Body of pancreas (tissue), 4 donors: ENCODE data around the gene MEX3A. TPM values are rescaled to one million over a fixed set of nuclear protein-coding genes. Genes with fewer than 3 reads are reported as not detected.

Experiments
- ATAC-seq: fragments of 150-250 bp; one replicate; pipeline ENCODE4 v1.9.1; 2016
- DNase-seq, 4 donors: peaks; one replicate each; pipeline ENCODE4 v3.0.0-alpha.2; 2019
- H3K27ac ChIP-seq, 4 donors: fragments of 200-600 bp; sonication (generic); 1 replicate in 3 of 4; 2 replicates in 1 of 4; pipeline versions ENCODE4 v1.5.1 to v1.6.1; 2016 to 2019; ENCODE audit warnings: mild to moderate bottlenecking in 1 of 4, mixed read lengths in 1 of 4, moderate library complexity in 1 of 4
- H3K27me3 ChIP-seq, 2 donors: fragments of 200-600 bp; sonication (generic); one replicate each; pipeline ENCODE4 v1.6.0; 2016; ENCODE audit warnings: mild to moderate bottlenecking in 1 of 2
- H3K36me3 ChIP-seq, 2 donors: fragments of 200-600 bp; sonication (generic); replicated peaks in 1 of 2; 2 replicates each; pipeline ENCODE4 v1.5.1; 2016; ENCODE audit warnings: low read depth in 2 of 2; ENCODE audit not compliant: insufficient read depth in 1 of 2
- H3K4me1 ChIP-seq: fragments of 200-600 bp; sonication (generic); one replicate; pipeline ENCODE4 v1.6.0; 2016
- H3K4me3 ChIP-seq, 2 donors: fragments of 200-600 bp; sonication (generic); 1 replicate in 1 of 2; 2 replicates in 1 of 2; pipeline ENCODE4 v1.5.1; 2016 to 2019
- H3K9me3 ChIP-seq, 3 donors: fragments of 200-600 bp; sonication (generic); 1 replicate in 2 of 3; 2 replicates in 1 of 3; pipeline ENCODE4 v1.5.1; 2016
- CTCF ChIP-seq, 7 experiments: fragments of 450-650 bp in 4 of 7; fragments of 200-600 bp in 3 of 7; sonication (generic) in 3 of 7; IDR thresholded peaks; one replicate each; pipeline ENCODE4 v1.5.1; 2016 to 2019; ENCODE audit warnings: antibody characterized with exemption in 7 of 7
- POLR2A ChIP-seq, 3 donors: fragments of 450-650 bp; IDR thresholded peaks; one replicate each; pipeline ENCODE4 v1.6.1; 2016; ENCODE audit warnings: antibody characterized with exemption in 3 of 3, mild to moderate bottlenecking in 2 of 3
- WGBS, 2 donors: methylation state at CpG; one replicate each; pipeline ENCODE4 v1.1.5; 2017; 5-methylcytosine and 5-hydroxymethylcytosine counted together
- intact Hi-C: fragments of 100-400 bp; cut with DNase I; formaldehyde crosslinking; loops from one replicate; pipeline ENCODE4 v1.15.1; 2023
- total RNA-seq, 2 donors: library from RNA; depleted of rRNA; stranded (reverse); fragments of >200 nt; gene quantifications; one replicate each; pipeline ENCODE4 v1.1.0, GENCODE V29; 2016

The MEX3A gene
- total RNA-seq, 2 donors from 2014 or later = 0.99 to 4.7 TPM

GRCh38 chr1:156033011-156033410, 49.3 kb downstream of the MEX3A start:
- DNase-seq = no peak
- no peak for ATAC-seq
- Histone ChIP-seq H3K27me3 (no peaks in the 10 kb centered on the region), H3K4me3 (no peak overlapping the region), H3K4me1 (no peaks in the 10 kb centered on the region), H3K9me3 (no peaks in the 10 kb centered on the region), H3K36me3 (peaks cover 0 to 3% of the 10 kb centered on the region in 2 donors), H3K27ac (no peak overlapping the region)
- WGBS, 2 donors = 64 to 67% methylated on average over 6 of the region's 6 CpGs
- TF ChIP-seq CTCF (IDR thresholded peaks at IDR 0.05) (no peak), POLR2A (IDR thresholded peaks at IDR 0.05) (no peak)
- intact Hi-C loops = no loop called here

- H3K36me3 ChIP-seq = no peaks in the 10 kb centered on the region
- intact Hi-C loops = no loop called here
- no peaks in the 10 kb centered on the region for H3K9me3 ChIP-seq
- no peaks in the 10 kb centered on the region for H3K27me3 ChIP-seq
- peaks cover 5% of the 10 kb centered on the region for H3K4me1 ChIP-seq
- TF ChIP-seq CTCF (IDR thresholded peaks at IDR 0.05) = no peak
- no peak for TF ChIP-seq POLR2A (IDR thresholded peaks at IDR 0.05)
- H3K27ac ChIP-seq = no peak overlapping the region
- ATAC-seq (no peak), DNase-seq (no peak)
- H3K4me3 ChIP-seq = no peak overlapping the region
- WGBS, 2 donors = 83 to 84% methylated on average over 4 of the region's 4 CpGs
These were observed 55.7 kb downstream of the MEX3A start for GRCh38 chr1:156026588-156026987.

GRCh38 chr1:156025876-156026275, 56.4 kb downstream of the MEX3A start:
- DNase-seq (peak; percentile 58 to 72 (median 66)), ATAC-seq (peak; percentile 83)
- no peaks in the 10 kb centered on the region for H3K36me3 ChIP-seq
- no peak for TF ChIP-seq POLR2A (IDR thresholded peaks at IDR 0.05)
- peak; percentile 41 to 78 (median 65) for TF ChIP-seq CTCF (IDR thresholded peaks at IDR 0.05)
- 6 to 19% methylated on average over 3 to 9 of the region's 9 CpGs for whole genome bisulfite sequencing, 2 donors
- no peaks in the 10 kb centered on the region for H3K27me3 ChIP-seq
- no peak overlapping the region for H3K27ac ChIP-seq
- peaks cover 5% of the 10 kb centered on the region for H3K4me1 ChIP-seq
- H3K4me3 ChIP-seq = no peak overlapping the region
- intact Hi-C loops = no loop called here
- no peaks in the 10 kb centered on the region for H3K9me3 ChIP-seq

- peaks cover 9% of the 10 kb centered on the region for H3K4me1 ChIP-seq
- intact Hi-C loops = no loop called here
- H3K27me3 ChIP-seq = no peaks in the 10 kb centered on the region
- H3K9me3 ChIP-seq = no peaks in the 10 kb centered on the region
- no peak overlapping the region for H3K27ac ChIP-seq
- no peak overlapping the region for H3K4me3 ChIP-seq
- no peaks in the 10 kb centered on the region for H3K36me3 ChIP-seq
- no peak for TF ChIP-seq POLR2A (IDR thresholded peaks at IDR 0.05)
- TF ChIP-seq CTCF (IDR thresholded peaks at IDR 0.05) = no peak
- WGBS, 2 donors = 67 to 68% methylated on average over 5 of the region's 5 CpGs
- DNase-seq (no peak), ATAC-seq (no peak)
These were observed 57.5 kb downstream of the MEX3A start for GRCh38 chr1:156024801-156025200.

Other genes starting within 250 kb of the MEX3A start
- 10 to 100 TPM; 26.7 to 44.4 TPM for gene GON4L, start 225.3 kb downstream of the MEX3A start, total RNA-seq
- gene SYT11, start 222.9 kb downstream of the MEX3A start, total RNA-seq = 1 to 10 TPM; 1.3 to 5.4 TPM
- 10 to 100 TPM in 1 of 2 donors, 1 to 10 TPM in 1; 6.9 to 16.1 TPM for gene RIT1, start 171.1 kb downstream of the MEX3A start, total RNA-seq
- gene KHDC4, start 148.1 kb downstream of the MEX3A start, total RNA-seq = 10 to 100 TPM; 32.7 to 40.5 TPM
- under 1 TPM in 1 of 2 donors, not detected in 1; 0.26 TPM for gene RXFP4, start 140.8 kb downstream of the MEX3A start, total RNA-seq
- 10 to 100 TPM; 31.9 to 32.6 TPM for gene ARHGEF2, start 103.9 kb downstream of the MEX3A start, total RNA-seq
- 100 to 1,000 TPM; 179 to 291 TPM for gene SSR2, start 61.5 kb downstream of the MEX3A start, total RNA-seq
- 10 to 100 TPM; 16.5 to 16.9 TPM for gene UBQLN4, start 28.7 kb downstream of the MEX3A start, total RNA-seq
- gene LAMTOR2, start 27.7 kb downstream of the MEX3A start, total RNA-seq = 10 to 100 TPM; 44.2 to 47.5 TPM
- gene RAB25, start 21.3 kb downstream of the MEX3A start, total RNA-seq = 10 to 100 TPM; 31.3 to 66.7 TPM
- 100 to 1,000 TPM; 152 to 186 TPM for gene LMNA, start 32.2 kb upstream of the MEX3A start, total RNA-seq
- gene SEMA4A, start 71.1 kb upstream of the MEX3A start, total RNA-seq = 10 to 100 TPM in 1 of 2 donors, 1 to 10 TPM in 1; 2.6 to 11.9 TPM
- 10 to 100 TPM in 1 of 2 donors, 1 to 10 TPM in 1; 5.2 to 13.2 TPM for gene SLC25A44, start 111.6 kb upstream of the MEX3A start, total RNA-seq
- 10 to 100 TPM; 37.6 to 43.1 TPM for gene PMF1, start 130.5 kb upstream of the MEX3A start, total RNA-seq
- under 1 TPM in 1 of 2 donors, not detected in 1; 0.52 TPM for gene BGLAP, start 159.7 kb upstream of the MEX3A start, total RNA-seq
- under 1 TPM in 1 of 2 donors, not detected in 1; 0.33 TPM for gene PAQR6, start 165.6 kb upstream of the MEX3A start, total RNA-seq
- gene SMG5, start 200.4 kb upstream of the MEX3A start, total RNA-seq = 10 to 100 TPM; 28.3 to 35.6 TPM
- gene TMEM79, start 201.9 kb upstream of the MEX3A start, total RNA-seq = 1 to 10 TPM in 1 of 2 donors, not detected in 1; 2.3 TPM
- 10 to 100 TPM; 16.5 to 24.4 TPM for gene GLMP, start 213.2 kb upstream of the MEX3A start, total RNA-seq
- gene VHLL, start 216.8 kb upstream of the MEX3A start, total RNA-seq = not detected